GM12891 (cell line): ENCODE measurements around the gene ENTHD1.

ENCODE experiments used
- DNase-seq: peaks from one replicate; pipeline ENCODE4 v3.0.0; 2011; ENCODE audit warnings: low spot score; ENCODE audit not compliant: insufficient read length
- FAIRE-seq: peaks from 2 replicates; lab custom pipeline; 2011; peaks lifted over from hg19 to GRCh38; lab: Jason Lieb, UNC
- PAX5 ChIP-seq: IDR thresholded peaks from 2 replicates; pipeline ENCODE4 v1.6.1; 2011; ENCODE audit warnings: low read length, moderate library complexity, mild to moderate bottlenecking; ENCODE audit not compliant: insufficient read depth, severe bottlenecking
- POLR2A ChIP-seq: IDR thresholded peaks from 2 replicates; pipeline ENCODE4 v1.6.1; 2011; ENCODE audit warnings: low read depth, low read length, control low read depth
- POLR2AphosphoS5 ChIP-seq: IDR thresholded peaks from 2 replicates; pipeline ENCODE4 v1.6.1; 2011; ENCODE audit warnings: low read depth, low read length, control low read depth
- POU2F2 ChIP-seq: IDR thresholded peaks from 2 replicates; pipeline ENCODE4 v1.6.1; 2011; ENCODE audit warnings: low read depth, mild to moderate bottlenecking, control low read depth, low read length, moderate library complexity
- SPI1 ChIP-seq: IDR thresholded peaks from 2 replicates; pipeline ENCODE4 v1.6.1; 2011; ENCODE audit warnings: low read depth, low read length, control low read depth
- TAF1 ChIP-seq: IDR thresholded peaks from 2 replicates; pipeline ENCODE4 v1.6.1; 2011; ENCODE audit warnings: low read depth, low read length, control low read depth

The ENTHD1 gene

DNA sequence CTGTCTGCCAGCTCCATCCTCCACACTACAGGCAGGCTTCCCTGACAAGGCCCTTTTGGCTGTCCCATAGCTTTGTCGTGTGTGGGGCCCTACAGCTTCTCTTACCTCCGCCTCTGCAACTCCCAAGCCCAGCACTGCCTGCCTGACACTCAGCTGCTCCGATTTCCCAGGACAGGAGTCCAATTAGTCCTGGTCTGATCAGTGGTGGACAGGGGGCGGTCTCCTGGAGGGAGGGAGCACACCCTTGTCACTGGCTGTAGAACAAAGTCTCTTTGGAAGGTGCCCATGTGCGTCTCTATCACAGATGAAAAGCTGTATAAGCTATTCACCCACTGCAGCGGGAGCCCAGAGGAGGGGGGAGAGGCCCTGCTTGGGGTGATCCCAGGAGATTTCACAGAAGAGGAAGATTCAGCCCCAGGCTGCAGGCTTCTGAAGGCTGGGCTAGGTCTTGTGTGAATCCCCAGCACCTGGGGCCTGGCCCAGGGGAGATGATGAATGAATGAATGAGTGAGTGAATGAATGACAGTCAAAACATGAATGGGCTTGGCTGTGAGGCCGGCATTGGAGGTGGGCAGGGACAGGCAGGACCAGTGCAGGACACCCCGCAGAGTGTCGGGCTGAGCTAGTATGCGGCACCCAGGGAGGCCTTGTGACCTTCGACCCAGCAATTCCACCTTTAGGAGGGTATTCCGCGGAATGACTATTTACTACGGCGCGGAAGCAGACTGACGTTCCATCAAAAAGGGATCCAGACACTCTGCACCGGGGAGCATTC lies 180.6 kb downstream of the ENTHD1 start:
- no peak for TF ChIP-seq POU2F2
- TF ChIP-seq SPI1: no peak
- no peak for TF ChIP-seq PAX5
- no peak for TF ChIP-seq POLR2A
- no peak for TF ChIP-seq TAF1
- no peak for TF ChIP-seq POLR2AphosphoS5
- DNase-seq: no peak
- no peak for FAIRE-seq

- TF ChIP-seq TAF1 (no peak), SPI1 (no peak), POLR2AphosphoS5 (no peak), POU2F2 (no peak), POLR2A (no peak), PAX5 (no peak)
- DNase-seq (no peak), FAIRE-seq (no peak)
These were observed 181.5 kb downstream of the ENTHD1 start for GRCh38 chr22:39712081-39712480.

DNA sequence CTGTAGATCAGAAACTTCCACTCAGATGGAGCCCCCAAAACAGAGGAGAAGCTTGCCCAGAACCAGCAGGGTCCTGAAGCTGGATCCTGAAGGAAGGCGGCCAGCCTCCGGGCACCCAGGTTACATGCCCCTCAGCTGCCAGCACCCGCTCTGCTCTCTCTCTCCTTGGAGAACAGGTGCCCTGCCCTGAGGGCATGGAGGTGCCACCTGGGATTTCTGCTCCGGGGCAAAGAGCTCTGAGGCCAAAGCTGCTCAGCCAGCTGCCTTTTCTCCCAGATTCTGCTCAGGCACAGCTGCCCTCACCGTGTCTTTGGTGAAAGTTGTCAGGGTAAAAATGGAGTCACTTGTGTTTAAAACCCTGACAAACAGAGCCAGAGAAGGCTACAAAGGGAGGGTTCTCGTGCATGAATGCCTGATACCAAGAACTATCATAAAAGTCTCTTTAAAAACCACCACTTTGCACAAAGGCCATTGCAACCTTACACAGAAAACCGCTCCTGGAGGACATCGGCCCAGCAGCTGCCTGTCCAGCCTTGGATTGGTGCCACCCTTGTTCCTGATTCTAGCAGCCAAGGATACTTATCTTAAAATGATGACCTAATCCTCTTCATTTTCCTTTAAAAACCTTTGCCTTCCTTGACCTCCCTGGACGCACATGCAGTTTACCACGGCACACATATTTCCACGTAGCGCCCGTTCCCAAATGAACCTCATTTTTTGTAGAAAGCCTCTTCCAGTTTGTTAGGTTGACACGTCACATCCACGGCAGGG lies 183.0 kb downstream of the ENTHD1 start:
- no peak for FAIRE-seq
- TF ChIP-seq SPI1 (no peak), POLR2A (no peak), POU2F2 (no peak), PAX5 (no peak), POLR2AphosphoS5 (no peak)
- DNase-seq: no peak

- FAIRE-seq (no peak), DNase-seq (no peak)
- TF ChIP-seq PAX5: no peak
- TF ChIP-seq POU2F2: no peak
- TF ChIP-seq POLR2A: no peak
- no peak for TF ChIP-seq SPI1
- TF ChIP-seq POLR2AphosphoS5: no peak
- TF ChIP-seq TAF1: no peak
These were observed 185.7 kb downstream of the ENTHD1 start for GRCh38 chr22:39707816-39708215.

DNA sequence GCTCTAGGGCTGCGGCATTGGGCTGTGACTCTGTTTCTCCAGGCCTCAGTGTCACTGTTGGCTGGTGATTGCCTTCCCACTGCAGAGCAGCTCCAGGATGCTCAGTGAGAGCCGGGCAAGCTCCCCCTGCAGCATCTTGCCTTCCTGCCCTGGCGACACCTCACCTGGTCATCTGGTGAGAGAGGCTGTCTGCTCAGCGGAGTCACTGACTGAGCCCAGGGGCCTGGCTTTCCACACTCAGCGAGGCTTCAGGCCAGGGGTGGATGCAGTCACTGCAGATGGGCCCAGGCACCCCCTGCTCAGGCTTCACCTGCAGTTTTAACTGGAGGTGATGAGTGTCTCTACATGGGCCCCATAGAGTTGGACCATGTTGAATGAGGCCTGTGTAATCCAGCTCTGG lies 186.2 kb downstream of the ENTHD1 start:
- DNase-seq (no peak), FAIRE-seq (no peak)
- TF ChIP-seq TAF1: no peak
- TF ChIP-seq POLR2AphosphoS5: no peak
- no peak for TF ChIP-seq POU2F2
- no peak for TF ChIP-seq PAX5
- no peak for TF ChIP-seq POLR2A
- no peak for TF ChIP-seq SPI1

GRCh38 chr22:39706376-39707140 lies 187.0 kb downstream of the ENTHD1 start:
- DNase-seq: no peak
- FAIRE-seq: no peak
- TF ChIP-seq SPI1 (no peak), POU2F2 (no peak), TAF1 (no peak)

- no peak for FAIRE-seq
- no peak for DNase-seq
- TF ChIP-seq POLR2AphosphoS5 (no peak), POLR2A (no peak), TAF1 (no peak), PAX5 (no peak)
These were observed 188.2 kb downstream of the ENTHD1 start for GRCh38 chr22:39705386-39705785.

- no peak for DNase-seq
- TF ChIP-seq POU2F2 (no peak), PAX5 (no peak), POLR2AphosphoS5 (no peak), SPI1 (no peak), POLR2A (no peak), TAF1 (no peak)
- no peak for FAIRE-seq
These were observed 189.5 kb downstream of the ENTHD1 start for GRCh38 chr22:39703928-39704639.

DNA sequence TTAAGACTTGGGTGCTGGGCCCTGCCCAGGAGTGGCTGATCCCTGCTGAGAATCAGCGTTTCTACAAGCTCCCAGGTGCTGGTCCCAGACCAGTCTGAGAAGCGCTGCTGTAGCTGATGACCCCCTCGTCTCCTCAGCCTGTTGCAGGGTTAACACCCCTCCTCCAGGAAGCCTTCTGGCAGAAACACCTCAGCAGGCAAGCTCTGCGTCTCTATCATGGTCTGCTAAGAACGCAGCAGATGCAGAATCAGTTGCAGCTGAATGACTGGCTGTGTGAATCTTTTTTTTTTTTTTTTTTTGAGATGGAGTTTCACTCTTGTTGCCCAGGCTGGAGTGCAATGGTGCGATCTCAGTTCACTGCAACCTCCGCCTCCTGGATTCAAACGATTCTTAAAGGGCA lies 190.5 kb downstream of the ENTHD1 start:
- FAIRE-seq (no peak), DNase-seq (no peak)
- TF ChIP-seq POLR2A (no peak), TAF1 (no peak), SPI1 (no peak), POLR2AphosphoS5 (no peak), PAX5 (no peak), POU2F2 (no peak)
